H54 (cell line): Measurements from ENCODE around the gene FSD2.
"Not testable (repeated sequence)": the region's sequence is repeated elsewhere in the genome, so short reads cannot be mapped to it uniquely, and the experiment has no call there.

Source experiments
- DNase-seq: peaks from one replicate; pipeline ENCODE4 v3.0.0; 2011; ENCODE audit warnings: low spot score, mixed read lengths; ENCODE audit not compliant: insufficient read length
- FAIRE-seq: peaks from 3 replicates; lab custom pipeline; 2011; peaks lifted over from hg19 to GRCh38; lab: Jason Lieb, UNC
- POLR2A ChIP-seq: IDR thresholded peaks from 2 replicates; pipeline ENCODE4 v1.6.1; 2011; ENCODE audit warnings: low read depth, mild to moderate bottlenecking, low read length

Gene FSD2

GRCh38 chr15:82838096-82838735 lies 32.3 kb upstream of the FSD2 start:
- no peak for FAIRE-seq
- TF ChIP-seq POLR2A = no peak

GRCh38 chr15:82835391-82835917 lies 29.6 kb upstream of the FSD2 start:
- FAIRE-seq (no peak), DNase-seq (no peak)
- TF ChIP-seq POLR2A = no peak

More at GRCh38 chr15:82838096-82838735, 32.3 kb upstream of the FSD2 start:
- no peak for DNase-seq

DNA sequence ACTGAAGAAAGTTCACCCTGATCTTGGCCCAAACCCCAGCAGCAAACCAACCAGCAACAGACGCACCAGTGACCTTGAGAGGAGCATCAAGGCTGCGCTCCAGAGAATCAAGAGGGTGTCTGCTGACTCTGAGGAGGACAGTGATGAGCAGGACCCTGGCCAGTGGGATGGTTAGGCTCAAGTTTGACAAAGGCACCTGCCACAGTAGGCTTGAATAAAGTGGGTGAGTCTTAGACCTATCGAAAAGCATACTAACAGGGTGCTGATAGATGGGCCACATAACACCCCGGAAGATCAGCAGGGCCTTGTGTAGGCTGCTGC lies 27.5 kb upstream of the FSD2 start:
- FAIRE-seq = no peak
- TF ChIP-seq POLR2A = no peak
- no peak for DNase-seq

DNA sequence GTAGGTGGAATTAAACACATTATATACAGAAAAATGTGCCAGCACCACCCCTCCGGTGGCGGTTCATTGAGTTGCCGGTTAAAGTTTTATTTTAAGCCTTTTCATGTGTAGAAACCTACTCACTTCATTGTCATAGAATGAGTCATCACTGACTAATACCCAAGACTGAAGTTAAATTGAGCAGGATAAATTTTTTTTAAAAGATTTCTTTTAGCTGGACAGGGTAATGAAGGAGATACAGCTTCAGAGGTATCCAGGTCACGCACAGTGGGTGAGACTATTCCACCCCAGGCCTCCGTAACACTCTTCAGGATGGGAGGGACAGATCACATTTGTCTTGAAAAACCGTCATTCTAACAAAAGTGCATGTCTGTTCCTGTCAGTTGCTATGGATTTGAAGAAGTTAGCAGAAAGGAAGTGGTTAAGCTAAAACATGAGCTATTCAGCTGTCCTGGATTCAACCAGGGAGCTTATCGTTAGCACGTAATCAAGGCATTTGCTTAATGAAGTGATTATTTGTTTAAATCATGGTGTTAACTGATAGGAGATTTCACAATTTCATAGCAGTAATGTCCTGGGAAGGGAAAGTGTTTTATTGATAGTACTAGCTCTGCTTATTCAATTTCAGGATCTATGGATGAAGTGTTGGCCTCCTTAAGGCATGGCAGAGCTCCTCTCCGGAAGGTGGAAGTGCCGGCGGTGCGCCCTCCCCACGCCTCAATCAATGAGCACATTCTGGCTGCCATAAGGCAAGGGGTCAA lies 26.9 kb upstream of the FSD2 start:
- no peak for DNase-seq
- no peak for TF ChIP-seq POLR2A
- FAIRE-seq = no peak

DNA sequence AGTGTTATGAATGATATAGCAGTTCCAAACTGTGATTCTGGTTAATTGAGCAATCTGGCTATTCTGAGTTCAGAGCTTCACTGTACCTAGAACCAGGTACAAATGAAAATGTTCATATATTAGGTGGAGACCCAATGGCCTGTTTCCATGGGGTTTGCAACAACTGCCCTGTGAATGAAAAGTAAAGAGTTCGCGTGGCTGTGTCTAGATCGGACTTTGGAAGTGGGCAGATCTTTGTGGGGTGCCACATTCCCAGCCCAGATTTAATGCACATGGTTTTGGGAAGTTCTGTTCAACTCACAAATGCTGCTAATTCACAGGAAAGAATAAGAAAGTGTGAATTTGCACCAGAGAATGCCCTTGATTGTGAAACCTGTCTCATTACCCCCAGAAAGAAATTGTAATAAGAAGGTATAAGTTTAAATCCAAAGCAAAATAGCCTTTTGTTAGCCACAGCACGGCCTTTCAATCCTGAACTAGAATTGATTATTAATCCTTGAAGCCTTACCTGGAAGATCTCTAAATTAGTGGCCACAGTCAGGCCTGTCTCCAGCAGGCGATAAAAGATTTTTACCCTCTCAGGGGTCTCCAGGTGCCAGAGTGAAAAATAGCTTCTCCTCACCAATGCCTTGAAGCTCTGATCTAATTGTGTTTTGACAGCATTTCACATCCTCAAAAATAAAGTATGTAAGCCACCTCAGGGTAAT lies 26.2 kb upstream of the FSD2 start:
- FAIRE-seq (no peak), DNase-seq (no peak)
- no peak for TF ChIP-seq POLR2A

- no peak for FAIRE-seq
Measured at GRCh38 chr15:82830427-82831173, 24.7 kb upstream of the FSD2 start.

DNA sequence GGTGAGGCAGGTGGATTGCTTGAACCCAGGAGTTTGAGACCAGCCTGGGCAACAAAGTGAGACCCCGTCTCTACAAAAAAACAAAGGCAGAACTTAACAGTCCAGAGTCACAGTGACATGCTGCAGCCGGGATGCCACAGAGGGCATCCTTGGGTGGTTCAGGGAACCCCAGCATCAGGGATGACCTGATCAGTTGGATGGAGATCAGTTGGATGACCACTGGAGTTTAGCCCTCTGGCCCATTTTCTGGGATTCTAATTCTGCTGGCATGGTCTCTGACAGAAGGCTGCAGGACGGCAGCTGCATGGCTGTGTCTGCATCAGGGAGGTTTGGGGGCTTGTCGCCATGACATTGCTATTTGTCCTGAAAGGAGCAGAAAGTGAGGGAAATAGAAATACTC lies 23.4 kb upstream of the FSD2 start:
- no peak for TF ChIP-seq POLR2A
- FAIRE-seq (no peak), DNase-seq (no peak)

More at GRCh38 chr15:82830427-82831173, 24.7 kb upstream of the FSD2 start:
- DNase-seq = no peak
- no peak for TF ChIP-seq POLR2A

DNA sequence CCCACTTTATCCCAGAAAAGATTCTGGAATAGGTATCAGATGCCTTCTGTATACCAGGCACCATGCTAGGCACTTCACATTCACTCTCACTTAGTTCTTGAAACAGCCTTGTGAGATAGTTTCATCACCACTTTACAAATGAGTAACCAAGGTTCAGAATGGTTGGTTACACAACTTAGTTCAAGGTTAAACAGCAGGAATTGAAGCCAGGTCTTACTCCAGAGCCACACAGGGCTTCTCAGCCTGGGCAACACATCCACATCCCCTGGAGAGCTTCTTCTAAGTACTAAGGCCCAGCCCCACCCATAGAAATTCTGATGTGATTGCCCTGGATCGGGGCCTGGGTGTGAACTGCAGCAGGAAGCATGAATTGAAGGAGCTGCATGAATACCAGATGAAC lies 22.2 kb upstream of the FSD2 start:
- DNase-seq (no peak), FAIRE-seq (no peak)
- no peak for TF ChIP-seq POLR2A

- no peak for TF ChIP-seq POLR2A
Measured at GRCh38 chr15:82823049-82823448, 17.2 kb upstream of the FSD2 start.

DNA sequence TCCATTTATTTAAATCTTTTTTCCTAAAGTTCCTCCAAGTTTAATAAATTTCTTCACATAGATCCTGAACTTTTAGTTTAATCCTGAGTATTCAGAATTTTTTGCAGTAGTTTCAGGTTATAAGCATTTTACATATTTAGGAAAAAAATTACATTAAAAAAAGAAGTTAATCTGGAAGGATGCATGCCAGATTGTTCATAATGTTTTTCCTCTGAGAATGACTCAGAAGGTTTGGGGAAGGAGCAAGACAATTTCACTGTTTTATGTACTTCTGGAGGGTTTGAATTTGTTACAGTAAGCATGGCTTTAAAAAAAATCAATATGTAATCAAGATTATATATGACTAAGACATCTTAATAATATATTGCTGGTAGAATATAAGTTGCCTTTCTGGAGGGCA lies 16.0 kb upstream of the FSD2 start:
- not testable (repeated sequence) for FAIRE-seq

More at GRCh38 chr15:82823049-82823448, 17.2 kb upstream of the FSD2 start:
- DNase-seq = no peak
- no peak for FAIRE-seq

DNA sequence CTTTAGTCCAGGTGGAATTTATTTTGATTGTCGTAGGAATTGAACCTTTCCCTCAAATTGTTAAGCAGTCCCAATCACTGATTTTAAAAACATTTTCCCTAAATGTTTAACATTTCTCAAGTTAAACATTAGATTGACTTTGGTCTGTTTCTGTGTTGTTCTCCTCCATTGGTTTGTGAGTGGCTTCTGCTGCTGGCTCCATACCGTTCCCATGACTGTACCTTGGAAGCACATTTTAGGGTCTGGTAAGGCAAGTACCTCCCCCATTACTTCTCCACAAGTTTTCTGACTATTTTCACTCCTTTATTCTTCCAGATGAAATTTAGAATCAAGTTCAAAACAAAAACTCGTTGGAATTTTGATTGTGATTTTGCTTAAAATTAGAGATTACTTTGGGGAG lies 15.5 kb upstream of the FSD2 start:
- not testable (repeated sequence) for DNase-seq, FAIRE-seq

More for the DNA sequence above, 16.0 kb upstream of the FSD2 start:
- DNase-seq = not testable (repeated sequence)

GRCh38 chr15:82820128-82820527 lies 14.3 kb upstream of the FSD2 start:
- no peak for TF ChIP-seq POLR2A
- no peak for FAIRE-seq
- no peak for DNase-seq

GRCh38 chr15:82812994-82813393 lies 7.1 kb upstream of the FSD2 start:
- no peak for TF ChIP-seq POLR2A
- DNase-seq = no peak

GRCh38 chr15:82810890-82811426 lies 5.1 kb upstream of the FSD2 start:
- FAIRE-seq (no peak), DNase-seq (no peak)
- no peak for TF ChIP-seq POLR2A

More at GRCh38 chr15:82812994-82813393, 7.1 kb upstream of the FSD2 start:
- FAIRE-seq = no peak
